Measurements from ENCODE around the gene WDR46. TPM values are rescaled to one million over a fixed set of nuclear protein-coding genes. Genes with fewer than 3 reads are reported as not detected.

WDR46 gene
- total RNA-seq, 1 experiment from 2014 or later = 90.6 TPM

GRCh38 chr6:33305052-33305451, 16.0 kb upstream of the WDR46 start:
- DNase-seq (ENCODE audit: low read depth, low spot score) (no peak), ATAC-seq (no peak)
- peaks cover 9 to 11% of the 10 kb centered on the region in 2 experiments; a peak in 3 of 4 replicates for H3K36me3 ChIP-seq (ENCODE audit: control insufficient read depth in 1 of 2, insufficient read depth in 2 of 2, low read length in 2 of 2)
- no peaks in the 10 kb centered on the region for H3K9me3 ChIP-seq (ENCODE audit: control insufficient read depth in 1 of 2, insufficient read depth in 1 of 2, low read depth in 1 of 2, low read length in 2 of 2)
- no peak overlapping the region for H3K4me3 ChIP-seq (replicated peaks in 1 of 2; ENCODE audit: low read depth in 1 of 2, low read length in 2 of 2)
- CTCF ChIA-PET = no interaction called here
- RAD21 ChIA-PET (ENCODE audit: low non-redundant PET in 1 of 2, low total read pairs in 2 of 2, uncharacterized antibody in 2 of 2, unreplicated experiment in 2 of 2) = no interaction called here
- H3K9me2 ChIP-seq (ENCODE audit: insufficient read depth) = no peaks in the 10 kb centered on the region
- POLR2A ChIA-PET = no interaction called here
- no peak overlapping the region for H2AFZ ChIP-seq (ENCODE audit: low read depth, low read length, poor library complexity, severe bottlenecking)
- H3K27me3 ChIP-seq (ENCODE audit: insufficient read depth, low read length) = no peaks in the 10 kb centered on the region
- no peak overlapping the region for H3K9ac ChIP-seq (ENCODE audit: low read length)
- H4K20me1 ChIP-seq (ENCODE audit: insufficient read depth) = no peaks in the 10 kb centered on the region
- BruUV-seq (replicated peaks) = no TSS peak
- no peak overlapping the region for H3K27ac ChIP-seq (ENCODE audit: low read depth, low read length)
- intact Hi-C loops (cut with micrococcal nuclease) = no loop called here
- peaks cover 18% of the 10 kb centered on the region for H3K79me2 ChIP-seq (ENCODE audit: insufficient read depth, low read length)
- no peak for TF ChIP-seq POLR2AphosphoS5 (IDR thresholded peaks at IDR 0.05; ENCODE audit: low read depth, low read length)
- TF ChIP-seq FOSL1 (IDR thresholded peaks at IDR 0.05; ENCODE audit: low read depth) = no peak
- TF ChIP-seq ELF1 (IDR thresholded peaks at IDR 0.05; ENCODE audit: borderline replicate concordance, low read depth) = no peak
- TF ChIP-seq SIN3A (IDR thresholded peaks at IDR 0.05; ENCODE audit: low read depth) = no peak
- no peak for TF ChIP-seq SRF (IDR thresholded peaks at IDR 0.05; ENCODE audit: low read depth)
- no peak for TF ChIP-seq CBX3 (IDR thresholded peaks at IDR 0.05; ENCODE audit: low read depth)
- no peak for TF ChIP-seq EGR1 (IDR thresholded peaks at IDR 0.05; ENCODE audit: low read depth)
- TF ChIP-seq JUND (IDR thresholded peaks at IDR 0.05) = no peak
- no peak for TF ChIP-seq ATF3 (IDR thresholded peaks at IDR 0.05)
- no peak for TF ChIP-seq CEBPB (IDR thresholded peaks at IDR 0.05; ENCODE audit: low read depth)
- TF ChIP-seq, protein P1, sequence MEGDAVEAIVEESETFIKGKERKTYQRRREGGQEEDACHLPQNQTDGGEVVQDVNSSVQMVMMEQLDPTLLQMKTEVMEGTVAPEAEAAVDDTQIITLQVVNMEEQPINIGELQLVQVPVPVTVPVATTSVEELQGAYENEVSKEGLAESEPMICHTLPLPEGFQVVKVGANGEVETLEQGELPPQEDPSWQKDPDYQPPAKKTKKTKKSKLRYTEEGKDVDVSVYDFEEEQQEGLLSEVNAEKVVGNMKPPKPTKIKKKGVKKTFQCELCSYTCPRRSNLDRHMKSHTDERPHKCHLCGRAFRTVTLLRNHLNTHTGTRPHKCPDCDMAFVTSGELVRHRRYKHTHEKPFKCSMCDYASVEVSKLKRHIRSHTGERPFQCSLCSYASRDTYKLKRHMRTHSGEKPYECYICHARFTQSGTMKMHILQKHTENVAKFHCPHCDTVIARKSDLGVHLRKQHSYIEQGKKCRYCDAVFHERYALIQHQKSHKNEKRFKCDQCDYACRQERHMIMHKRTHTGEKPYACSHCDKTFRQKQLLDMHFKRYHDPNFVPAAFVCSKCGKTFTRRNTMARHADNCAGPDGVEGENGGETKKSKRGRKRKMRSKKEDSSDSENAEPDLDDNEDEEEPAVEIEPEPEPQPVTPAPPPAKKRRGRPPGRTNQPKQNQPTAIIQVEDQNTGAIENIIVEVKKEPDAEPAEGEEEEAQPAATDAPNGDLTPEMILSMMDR (IDR thresholded peaks at IDR 0.05 in 2 of 3, conservative IDR thresholded peaks at IDR 0.05 in 1 of 3; ENCODE audit: borderline replicate concordance in 1 of 3, insufficient read depth in 1 of 3, low read depth in 2 of 3, low read length in 2 of 3) = no peak
- no peak for TF ChIP-seq EZH2phosphoT487 (IDR thresholded peaks at IDR 0.05; ENCODE audit: borderline replicate concordance)
- TF ChIP-seq ZFX (IDR thresholded peaks at IDR 0.05) = no peak
- TF ChIP-seq REST (IDR thresholded peaks at IDR 0.05; ENCODE audit: low read depth) = no peak
- no peak for TF ChIP-seq RAD21 (IDR thresholded peaks at IDR 0.05; ENCODE audit: low read depth)
- no peak for TF ChIP-seq ZNF274 (IDR thresholded peaks at IDR 0.05; ENCODE audit: low read depth, low read length)
- no peak for TF ChIP-seq POLR2A (IDR thresholded peaks at IDR 0.05; ENCODE audit: borderline replicate concordance, extremely low read depth, insufficient read depth, insufficient read length)
- no peak for TF ChIP-seq SP1 (IDR thresholded peaks at IDR 0.05; ENCODE audit: low read depth)
- TF ChIP-seq EZH2 (IDR thresholded peaks at IDR 0.05) = no peak
- no peak for TF ChIP-seq MAX (IDR thresholded peaks at IDR 0.05)
- H3K4me2 ChIP-seq (ENCODE audit: low read length) = no peak overlapping the region
- H3K4me1 ChIP-seq (ENCODE audit: control insufficient read depth in 1 of 2, insufficient read depth in 2 of 2, low read length in 2 of 2) = peaks cover 0 to 5% of the 10 kb centered on the region in 2 experiments; a peak in 1 of 4 replicates

Data from HCT116 (cell line).